ENCODE data around the gene TTC39C.

TTC39C gene

GRCh38 chr18:23981369-23981980, 33.1 kb upstream of the TTC39C start:
- Histone ChIP-seq H3K4me2 (ENCODE audit: low read length, poor library complexity, severe bottlenecking) (no peak overlapping the region), H3K14ac (ENCODE audit: low read length in 2 of 2) (no peak overlapping the region), H3K36me3 (ENCODE audit: control insufficient read depth in 1 of 2, insufficient read depth in 2 of 2, low read depth in 1 of 2, low read length in 2 of 2) (no peaks in the 10 kb centered on the region), H2BK120ac (ENCODE audit: low read depth, low read length) (no peak overlapping the region), H2BK12ac (ENCODE audit: low read length in 2 of 2) (peak overlapping the region; percentile 12 to 42), H2BK15ac (ENCODE audit: low read depth, poor library complexity, severe bottlenecking) (no peak overlapping the region), H2AK5ac (ENCODE audit: low read length, severe bottlenecking) (no peak overlapping the region), H4K91ac (ENCODE audit: low read length) (no peak overlapping the region), H3K18ac (ENCODE audit: low read depth in 1 of 2, low read length in 2 of 2) (no peak overlapping the region), H3K23ac (ENCODE audit: low read length in 2 of 2) (no peak overlapping the region), H3K9ac (ENCODE audit: low read length) (peak overlapping the region; percentile 80), H2BK5ac (ENCODE audit: low read depth, low read length, poor library complexity, severe bottlenecking) (no peak overlapping the region), H3K4me3 (ENCODE audit: insufficient read depth in 1 of 2, low read depth in 1 of 2, low read length in 2 of 2) (peak overlapping the region in 1 of 2 experiments; percentile 68), H3K27ac (ENCODE audit: low read length, poor library complexity, severe bottlenecking) (no peak overlapping the region), H3K4ac (ENCODE audit: low read depth in 1 of 2, low read length in 2 of 2) (no peak overlapping the region), H3K79me1 (replicated peaks; ENCODE audit: low read length, poor library complexity, severe bottlenecking) (no peaks in the 10 kb centered on the region), H3K27me3 (ENCODE audit: control insufficient read depth in 1 of 2, insufficient read depth in 1 of 2, low read length in 2 of 2) (peaks cover 0 to 6% of the 10 kb centered on the region in 2 experiments), H3K9me3 (ENCODE audit: control insufficient read depth, low read length) (peaks cover 10% of the 10 kb centered on the region), H3K4me1 (ENCODE audit: control insufficient read depth, insufficient read depth, low read depth, low read length) (no peaks in the 10 kb centered on the region), H4K8ac (ENCODE audit: low read length) (peak overlapping the region; percentile 55), H2AFZ (ENCODE audit: low read depth, low read length) (no peak overlapping the region)
- DNase-seq: no peak
- 70% methylated on average over 8 of the region's 8 CpGs for WGBS

- H2BK5ac ChIP-seq (ENCODE audit: low read depth, low read length, poor library complexity, severe bottlenecking): no peak overlapping the region
- H2AK5ac ChIP-seq (ENCODE audit: low read length, severe bottlenecking): no peak overlapping the region
- H2BK15ac ChIP-seq (ENCODE audit: low read depth, poor library complexity, severe bottlenecking): no peak overlapping the region
- H4K91ac ChIP-seq (ENCODE audit: low read length): no peak overlapping the region
- H4K8ac ChIP-seq (ENCODE audit: low read length): no peak overlapping the region
- no peak overlapping the region for H3K4me2 ChIP-seq (ENCODE audit: low read length, poor library complexity, severe bottlenecking)
- H3K79me1 ChIP-seq (replicated peaks; ENCODE audit: low read length, poor library complexity, severe bottlenecking): no peaks in the 10 kb centered on the region
- no peak overlapping the region for H3K27ac ChIP-seq (ENCODE audit: low read length, poor library complexity, severe bottlenecking)
- H3K36me3 ChIP-seq (ENCODE audit: control insufficient read depth in 1 of 2, insufficient read depth in 2 of 2, low read depth in 1 of 2, low read length in 2 of 2): no peaks in the 10 kb centered on the region
- H2AFZ ChIP-seq (ENCODE audit: low read depth, low read length): no peak overlapping the region
- H3K23ac ChIP-seq (ENCODE audit: low read length in 2 of 2): no peak overlapping the region
- H3K9ac ChIP-seq (ENCODE audit: low read length): peak overlapping the region; percentile 80
- no peak overlapping the region for H2BK120ac ChIP-seq (ENCODE audit: low read depth, low read length)
- peaks cover 5% of the 10 kb centered on the region for H3K9me3 ChIP-seq (ENCODE audit: control insufficient read depth, low read length)
- H3K4ac ChIP-seq (ENCODE audit: low read depth in 1 of 2, low read length in 2 of 2): no peak overlapping the region
- no peak overlapping the region for H2BK12ac ChIP-seq (ENCODE audit: low read length in 2 of 2)
- peak; percentile 83 for DNase-seq
- H3K27me3 ChIP-seq (ENCODE audit: control insufficient read depth in 1 of 2, insufficient read depth in 1 of 2, low read length in 2 of 2): peaks cover 0 to 6% of the 10 kb centered on the region in 2 experiments
- 48% methylated on average over 17 of the region's 17 CpGs for WGBS
- peak overlapping the region in 1 of 2 experiments; percentile 68 for H3K4me3 ChIP-seq (ENCODE audit: insufficient read depth in 1 of 2, low read depth in 1 of 2, low read length in 2 of 2)
- peak overlapping the region in 1 of 2 experiments; percentile 63 for H3K14ac ChIP-seq (ENCODE audit: low read length in 2 of 2)
- peak overlapping the region in 1 of 2 experiments; percentile 34 for H3K18ac ChIP-seq (ENCODE audit: low read depth in 1 of 2, low read length in 2 of 2)
- H3K4me1 ChIP-seq (ENCODE audit: control insufficient read depth, insufficient read depth, low read depth, low read length): no peaks in the 10 kb centered on the region
Observed at GRCh38 chr18:23982155-23983079, 32.1 kb upstream of the TTC39C start.

GRCh38 chr18:23983112-23983511, 31.4 kb upstream of the TTC39C start:
- H3K4ac ChIP-seq (ENCODE audit: low read depth in 1 of 2, low read length in 2 of 2): no peak overlapping the region
- no peak overlapping the region for H3K4me2 ChIP-seq (ENCODE audit: low read length, poor library complexity, severe bottlenecking)

More at GRCh38 chr18:23983112-23983511, 31.4 kb upstream of the TTC39C start:
- WGBS: 100% methylated on average over 1 of the region's 3 CpGs
- H3K14ac ChIP-seq (ENCODE audit: low read length in 2 of 2): no peak overlapping the region
- no peaks in the 10 kb centered on the region for H3K36me3 ChIP-seq (ENCODE audit: control insufficient read depth in 1 of 2, insufficient read depth in 2 of 2, low read depth in 1 of 2, low read length in 2 of 2)
- H3K18ac ChIP-seq (ENCODE audit: low read depth in 1 of 2, low read length in 2 of 2): no peak overlapping the region
- H3K27ac ChIP-seq (ENCODE audit: low read length, poor library complexity, severe bottlenecking): no peak overlapping the region
- no peak overlapping the region for H2BK5ac ChIP-seq (ENCODE audit: low read depth, low read length, poor library complexity, severe bottlenecking)
- H3K23ac ChIP-seq (ENCODE audit: low read length in 2 of 2): peak overlapping the region in 1 of 2 experiments; percentile 47
- no peak overlapping the region for H2BK120ac ChIP-seq (ENCODE audit: low read depth, low read length)
- no peak overlapping the region for H2AFZ ChIP-seq (ENCODE audit: low read depth, low read length)
- no peak for DNase-seq
- no peak overlapping the region for H4K91ac ChIP-seq (ENCODE audit: low read length)
- peak overlapping the region; percentile 80 for H3K9ac ChIP-seq (ENCODE audit: low read length)
- H2BK12ac ChIP-seq (ENCODE audit: low read length in 2 of 2): peak overlapping the region in 1 of 2 experiments; percentile 23
- H3K79me1 ChIP-seq (replicated peaks; ENCODE audit: low read length, poor library complexity, severe bottlenecking): no peaks in the 10 kb centered on the region
- H3K9me3 ChIP-seq (ENCODE audit: control insufficient read depth, low read length): peaks cover 5% of the 10 kb centered on the region
- H3K27me3 ChIP-seq (ENCODE audit: control insufficient read depth in 1 of 2, insufficient read depth in 1 of 2, low read length in 2 of 2): peaks cover 0 to 6% of the 10 kb centered on the region in 2 experiments
- H4K8ac ChIP-seq (ENCODE audit: low read length): no peak overlapping the region
- H3K4me1 ChIP-seq (ENCODE audit: control insufficient read depth, insufficient read depth, low read depth, low read length): no peaks in the 10 kb centered on the region
- H2BK15ac ChIP-seq (ENCODE audit: low read depth, poor library complexity, severe bottlenecking): peak overlapping the region; percentile 52
- no peak overlapping the region for H2AK5ac ChIP-seq (ENCODE audit: low read length, severe bottlenecking)
- no peak overlapping the region for H3K4me3 ChIP-seq (ENCODE audit: insufficient read depth in 1 of 2, low read depth in 1 of 2, low read length in 2 of 2)

Data from mesenchymal stem cell (in vitro differentiated cells and primary cell).